T-helper 2 cell treated with Interferon-gamma antibody and Interleukin-4, amounts not matched to agents 5 μg/mL and 100 μg/mL, for 36 hours (primary cell): ENCODE results near the gene FGF13.

Experiments
- DNase-seq: peaks from one replicate; pipeline ENCODE4 v3.0.0; 2021; ENCODE audit warnings: low spot score
- H3K27ac Mint-ChIP-seq: one replicate; pipeline ENCODE4 v1.8.0; 2021; ENCODE audit warnings: mild to moderate bottlenecking, mixed read lengths
- H3K27me3 Mint-ChIP-seq: one replicate; pipeline ENCODE4 v1.8.0; 2021; ENCODE audit warnings: low read depth, mixed read lengths
- H3K36me3 Mint-ChIP-seq: one replicate; pipeline ENCODE4 v1.8.0; 2021; ENCODE audit warnings: low read depth, mixed read lengths
- H3K4me1 Mint-ChIP-seq: one replicate; pipeline ENCODE4 v1.8.0; 2021; ENCODE audit warnings: low read depth, mixed read lengths
- H3K4me3 Mint-ChIP-seq: one replicate; pipeline ENCODE4 v1.8.0; 2022; ENCODE audit warnings: mild to moderate bottlenecking, moderate library complexity, mixed read lengths
- H3K9me3 Mint-ChIP-seq: one replicate; pipeline ENCODE4 v1.8.0; 2021; ENCODE audit warnings: mixed read lengths

Gene FGF13

DNA sequence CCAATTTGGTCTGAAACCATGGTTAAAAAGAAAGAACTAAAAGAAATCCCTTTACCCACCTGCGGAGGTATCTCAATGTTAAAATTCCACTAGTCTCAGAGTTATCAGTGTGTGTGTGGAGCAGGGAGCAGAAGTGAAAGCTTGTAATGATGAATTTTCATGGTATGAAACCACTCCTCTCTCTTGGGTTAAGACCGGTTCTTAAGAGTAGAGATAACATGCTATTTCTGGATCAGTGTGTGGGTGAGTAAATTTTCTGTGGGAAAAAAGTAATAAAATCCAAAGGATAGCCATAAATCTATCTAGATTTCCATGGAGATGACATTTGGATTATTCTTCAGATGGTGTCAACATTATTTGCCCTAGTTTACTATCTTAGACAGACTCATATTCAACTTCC is 3.2 kb downstream of the FGF13 start:
- H3K27ac Mint-ChIP-seq = no peak overlapping the region
- peaks cover 33% of the 10 kb centered on the region for H3K27me3 Mint-ChIP-seq
- no peak for DNase-seq
- H3K4me3 Mint-ChIP-seq = no peak overlapping the region
- no peaks in the 10 kb centered on the region for H3K4me1 Mint-ChIP-seq
- H3K36me3 Mint-ChIP-seq = no peaks in the 10 kb centered on the region
- no peaks in the 10 kb centered on the region for H3K9me3 Mint-ChIP-seq

DNA sequence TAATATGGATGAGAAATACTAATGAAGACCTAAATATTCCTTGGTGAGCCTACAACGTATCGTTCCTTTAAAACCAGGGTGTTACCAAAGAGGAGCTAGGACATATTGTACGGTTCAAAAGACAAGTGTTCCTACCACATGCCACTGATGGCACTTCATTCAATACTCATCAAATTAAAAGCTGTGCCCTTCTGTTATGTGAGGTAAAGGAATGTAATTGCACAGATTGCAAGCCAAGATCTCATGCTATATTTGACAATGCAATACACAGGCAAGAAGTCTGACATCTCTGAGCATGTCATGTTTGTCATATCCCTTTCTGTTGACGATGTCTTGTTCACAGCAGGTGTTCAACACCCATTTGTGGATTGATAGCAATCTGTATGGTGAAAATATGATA is 6.9 kb downstream of the FGF13 start:
- Mint-ChIP-seq H3K4me3 (no peak overlapping the region), H3K27me3 (peaks cover 9% of the 10 kb centered on the region), H3K9me3 (no peaks in the 10 kb centered on the region), H3K4me1 (no peaks in the 10 kb centered on the region), H3K36me3 (no peaks in the 10 kb centered on the region), H3K27ac (no peak overlapping the region)
- no peak for DNase-seq

DNA sequence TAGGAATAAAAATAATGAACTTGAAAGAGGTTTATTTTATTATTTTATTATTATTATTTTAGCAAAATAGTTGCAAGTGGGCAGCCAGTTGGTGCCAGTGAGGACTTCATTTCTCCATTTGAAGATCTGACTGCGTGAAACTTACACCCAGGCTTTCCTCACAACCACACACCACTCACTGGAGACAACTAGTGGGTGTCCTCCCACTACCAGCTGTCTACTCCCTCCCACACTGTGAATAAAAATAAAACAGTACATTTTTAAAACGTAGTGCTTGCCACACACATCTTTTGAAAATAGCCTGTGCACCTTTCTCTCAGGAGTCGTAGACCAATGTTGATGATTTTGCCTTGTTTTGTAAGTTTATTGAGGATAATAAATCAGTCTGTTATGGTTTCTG is 7.4 kb downstream of the FGF13 start:
- DNase-seq = no peak
- peaks cover 6% of the 10 kb centered on the region for H3K27me3 Mint-ChIP-seq
- H3K4me3 Mint-ChIP-seq = no peak overlapping the region
- no peaks in the 10 kb centered on the region for H3K4me1 Mint-ChIP-seq
- no peaks in the 10 kb centered on the region for H3K36me3 Mint-ChIP-seq
- H3K9me3 Mint-ChIP-seq = no peaks in the 10 kb centered on the region
- no peak overlapping the region for H3K27ac Mint-ChIP-seq

DNA sequence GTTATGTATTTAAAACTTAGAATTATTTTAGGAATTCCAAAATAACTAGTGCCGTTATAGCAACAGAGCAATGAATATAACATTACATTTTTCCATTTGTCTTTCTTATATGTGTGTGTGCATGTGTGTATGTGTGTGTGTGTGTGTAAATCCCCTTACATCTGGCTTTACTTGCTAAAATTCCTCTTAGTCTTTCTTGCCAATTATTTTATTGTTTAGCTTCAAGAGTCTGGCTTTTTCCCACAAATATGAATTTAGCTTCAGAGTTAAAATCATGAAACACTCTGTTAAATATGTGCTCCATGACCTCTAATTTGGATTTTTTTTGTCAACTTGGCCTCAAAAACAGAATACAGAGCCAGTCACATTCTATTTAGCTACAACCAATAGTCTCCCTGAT is 18.9 kb downstream of the FGF13 start:
- Mint-ChIP-seq H3K4me1 (no peaks in the 10 kb centered on the region), H3K27me3 (no peaks in the 10 kb centered on the region), H3K27ac (no peak overlapping the region), H3K36me3 (no peaks in the 10 kb centered on the region), H3K4me3 (no peak overlapping the region), H3K9me3 (no peaks in the 10 kb centered on the region)
- DNase-seq = no peak

DNA sequence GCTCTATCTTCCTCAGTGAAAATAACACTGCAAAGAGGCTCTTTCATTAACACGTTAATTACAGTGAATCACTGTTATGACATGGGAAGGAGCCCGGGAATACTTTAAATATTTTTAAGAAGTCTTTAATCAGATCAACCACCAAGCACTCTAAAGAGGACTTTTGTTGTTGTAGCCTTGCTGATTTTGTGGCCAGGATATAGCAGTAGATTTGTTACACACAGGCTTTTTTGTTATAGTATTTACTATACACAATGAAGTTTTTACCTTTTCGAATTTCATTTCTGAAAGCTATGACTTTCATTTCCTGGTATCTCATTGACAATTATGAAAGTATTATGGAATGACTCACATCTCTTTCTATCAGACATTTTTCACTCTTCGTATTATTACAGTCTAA is 20.3 kb downstream of the FGF13 start:
- H3K4me3 Mint-ChIP-seq = no peak overlapping the region
- H3K27me3 Mint-ChIP-seq = no peaks in the 10 kb centered on the region
- no peak overlapping the region for H3K27ac Mint-ChIP-seq
- no peaks in the 10 kb centered on the region for H3K36me3 Mint-ChIP-seq
- no peaks in the 10 kb centered on the region for H3K9me3 Mint-ChIP-seq
- no peaks in the 10 kb centered on the region for H3K4me1 Mint-ChIP-seq
- DNase-seq = no peak

DNA sequence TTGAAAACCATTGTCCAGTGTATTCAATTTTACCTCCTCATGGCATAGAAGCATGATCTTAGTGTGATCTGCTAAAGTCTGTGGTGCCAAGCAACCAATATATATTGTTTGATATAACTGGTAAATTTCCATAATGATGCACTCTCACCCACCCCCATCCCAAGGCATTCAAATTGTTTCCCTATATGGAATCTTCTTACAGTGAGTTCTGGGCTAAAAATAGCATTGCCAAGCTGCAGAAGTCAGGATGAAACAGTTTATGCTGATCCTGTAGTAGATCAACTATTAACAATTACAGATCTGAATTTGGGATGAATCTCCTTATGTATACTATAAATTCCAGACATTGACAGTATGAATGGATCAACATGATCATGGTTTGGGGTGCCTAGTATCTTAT is 20.9 kb downstream of the FGF13 start:
- H3K27me3 Mint-ChIP-seq = no peaks in the 10 kb centered on the region
- no peaks in the 10 kb centered on the region for H3K4me1 Mint-ChIP-seq
- H3K36me3 Mint-ChIP-seq = no peaks in the 10 kb centered on the region
- no peak overlapping the region for H3K27ac Mint-ChIP-seq
- no peak overlapping the region for H3K4me3 Mint-ChIP-seq
- DNase-seq = no peak
- no peaks in the 10 kb centered on the region for H3K9me3 Mint-ChIP-seq

DNA sequence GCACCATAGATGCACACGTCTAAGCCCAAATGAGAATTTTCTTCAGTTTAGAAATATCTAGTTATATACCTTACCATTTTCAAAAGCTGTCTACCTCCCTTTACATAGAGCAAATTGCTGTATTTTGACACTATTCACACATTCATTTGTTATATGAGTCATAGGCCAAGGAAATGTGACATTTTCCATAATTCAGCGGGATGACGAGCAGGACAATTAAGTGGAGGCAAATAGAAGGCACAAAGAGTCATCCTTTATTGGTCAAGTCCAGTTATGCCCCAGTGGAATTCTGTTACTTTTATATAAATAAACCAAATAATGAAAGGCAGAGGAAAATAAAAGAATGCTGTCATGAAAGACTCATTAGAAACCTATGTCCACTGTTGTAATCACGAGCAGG is 27.9 kb downstream of the FGF13 start:
- no peak for DNase-seq
- no peaks in the 10 kb centered on the region for H3K9me3 Mint-ChIP-seq
- no peaks in the 10 kb centered on the region for H3K4me1 Mint-ChIP-seq
- H3K27ac Mint-ChIP-seq = no peak overlapping the region
- H3K4me3 Mint-ChIP-seq = no peak overlapping the region
- no peaks in the 10 kb centered on the region for H3K36me3 Mint-ChIP-seq
- H3K27me3 Mint-ChIP-seq = no peaks in the 10 kb centered on the region

DNA sequence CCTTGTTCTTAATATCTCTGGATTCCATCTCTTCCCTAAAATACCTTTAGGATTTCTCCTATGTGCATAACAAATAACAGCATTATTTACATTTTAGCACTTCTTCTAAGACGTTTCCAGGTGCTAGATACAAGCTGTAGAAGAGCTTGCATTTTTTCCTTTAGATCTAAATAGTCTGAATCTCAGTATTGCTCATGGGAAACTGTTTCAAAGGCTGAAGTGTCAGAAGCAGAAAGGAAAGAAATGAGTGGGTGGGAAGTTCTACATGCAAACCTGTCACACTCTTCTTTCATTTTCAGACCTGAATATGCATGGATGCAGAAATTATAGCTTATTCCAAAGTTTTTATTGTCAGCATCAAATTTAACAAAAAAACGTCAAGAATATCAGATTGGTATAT is 41.8 kb downstream of the FGF13 start:
- Mint-ChIP-seq H3K4me1 (no peaks in the 10 kb centered on the region), H3K9me3 (no peaks in the 10 kb centered on the region), H3K4me3 (no peak overlapping the region), H3K36me3 (no peaks in the 10 kb centered on the region), H3K27me3 (no peaks in the 10 kb centered on the region), H3K27ac (no peak overlapping the region)
- no peak for DNase-seq

DNA sequence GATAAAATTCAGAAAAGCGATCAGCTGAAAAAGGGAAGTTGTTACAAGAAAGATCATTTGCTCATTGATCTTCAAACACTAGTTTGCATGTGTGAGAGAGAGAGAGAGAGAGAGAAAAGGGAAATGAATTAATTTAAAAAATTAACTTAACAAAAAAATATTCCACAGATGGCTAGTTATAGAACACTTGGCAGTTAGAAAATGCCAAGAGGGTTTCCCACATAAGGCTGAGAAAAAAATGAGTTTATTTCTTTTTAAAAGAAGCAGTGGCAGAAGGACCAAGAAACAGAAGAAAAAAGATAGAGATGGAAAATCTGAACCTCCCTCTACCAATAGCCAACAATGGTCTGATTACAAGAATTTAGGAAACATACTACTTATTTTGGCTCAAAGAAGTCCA is 47.1 kb downstream of the FGF13 start:
- Mint-ChIP-seq H3K4me3 (no peak overlapping the region), H3K27me3 (no peaks in the 10 kb centered on the region), H3K9me3 (no peaks in the 10 kb centered on the region), H3K27ac (no peak overlapping the region), H3K4me1 (no peaks in the 10 kb centered on the region), H3K36me3 (no peaks in the 10 kb centered on the region)
- no peak for DNase-seq

DNA sequence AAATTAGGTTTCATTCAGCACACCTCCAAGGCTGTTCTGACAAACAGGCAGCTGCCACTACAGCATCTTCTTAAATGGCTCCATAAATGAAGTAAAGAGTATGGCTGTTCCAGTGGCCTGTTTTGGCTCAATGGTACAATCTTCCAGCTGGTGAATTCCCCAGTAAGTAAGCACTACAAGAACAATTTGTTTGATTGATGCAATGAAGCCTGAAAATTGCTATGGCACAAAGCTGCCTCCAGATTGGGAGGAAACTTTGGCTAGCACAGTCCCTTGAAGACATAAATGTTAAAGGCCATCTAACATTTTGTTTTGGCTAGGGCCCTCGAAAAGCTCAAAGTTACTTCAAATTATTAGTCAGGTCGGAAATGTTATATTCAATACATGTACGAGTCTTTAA is 47.5 kb downstream of the FGF13 start:
- DNase-seq = no peak
- Mint-ChIP-seq H3K4me3 (no peak overlapping the region), H3K27me3 (no peaks in the 10 kb centered on the region), H3K36me3 (no peaks in the 10 kb centered on the region), H3K27ac (no peak overlapping the region), H3K9me3 (no peaks in the 10 kb centered on the region), H3K4me1 (no peaks in the 10 kb centered on the region)

DNA sequence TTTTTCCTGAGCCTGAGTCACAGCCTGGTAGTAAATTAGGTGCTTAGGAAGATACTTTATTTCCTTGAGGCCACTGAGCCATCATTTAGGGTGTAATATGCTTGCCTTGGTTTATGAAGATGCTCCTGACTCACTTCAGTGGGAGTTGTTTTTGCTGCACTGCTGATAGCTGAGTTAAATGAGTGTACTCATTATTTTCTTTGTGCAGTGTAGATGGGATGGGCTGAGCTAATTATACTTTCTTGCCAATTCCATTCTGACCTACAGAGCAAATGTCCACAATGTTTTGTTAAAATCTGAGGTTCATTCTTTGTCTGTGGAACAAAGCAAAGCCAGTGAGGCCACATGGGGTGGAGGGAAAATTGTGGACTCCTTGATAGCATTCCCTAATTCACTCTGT is 60.0 kb downstream of the FGF13 start:
- H3K36me3 Mint-ChIP-seq = no peaks in the 10 kb centered on the region
- no peaks in the 10 kb centered on the region for H3K4me1 Mint-ChIP-seq
- no peak overlapping the region for H3K27ac Mint-ChIP-seq
- DNase-seq = no peak
- no peak overlapping the region for H3K4me3 Mint-ChIP-seq
- no peaks in the 10 kb centered on the region for H3K9me3 Mint-ChIP-seq
- no peaks in the 10 kb centered on the region for H3K27me3 Mint-ChIP-seq

DNA sequence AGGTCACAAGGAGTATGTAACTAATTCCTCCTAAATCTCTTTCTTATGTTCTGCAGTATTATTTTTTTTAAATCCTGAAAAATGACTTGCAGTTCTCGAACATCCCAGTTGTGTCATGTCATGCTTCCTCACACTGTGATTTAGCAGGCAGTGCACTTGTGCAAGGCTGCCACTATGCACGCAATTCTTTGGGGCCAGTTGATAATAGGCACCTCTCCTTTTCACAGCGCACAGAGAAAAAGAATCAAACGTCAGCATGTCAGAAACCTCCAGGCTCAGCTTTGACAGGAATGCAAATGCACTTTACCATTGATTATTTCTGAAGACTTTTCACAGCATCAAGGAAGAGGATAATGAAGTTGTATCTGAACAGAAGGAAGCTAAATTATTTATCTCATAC is 62.9 kb downstream of the FGF13 start:
- Mint-ChIP-seq H3K4me3 (no peak overlapping the region), H3K27me3 (no peaks in the 10 kb centered on the region), H3K27ac (no peak overlapping the region), H3K9me3 (no peaks in the 10 kb centered on the region), H3K4me1 (no peaks in the 10 kb centered on the region), H3K36me3 (no peaks in the 10 kb centered on the region)
- no peak for DNase-seq

DNA sequence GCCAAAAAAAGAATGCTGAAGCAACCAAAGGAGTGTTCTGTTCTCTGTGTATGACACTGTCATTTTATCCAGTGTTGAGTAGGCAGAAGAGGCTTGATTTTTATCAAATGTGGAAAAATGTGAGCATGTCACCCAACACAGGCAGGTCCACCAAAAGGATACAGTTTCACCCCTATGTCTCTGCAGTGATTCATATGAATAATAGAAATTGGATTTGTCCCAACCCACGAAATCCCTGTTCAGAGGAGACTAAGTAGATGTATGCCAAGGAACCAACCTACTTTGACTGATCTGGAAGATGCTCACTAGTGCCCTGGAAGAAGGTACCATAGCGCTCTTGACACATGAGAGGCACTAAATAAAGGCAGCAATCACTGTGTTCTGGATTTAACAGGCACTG is 72.5 kb downstream of the FGF13 start:
- no peak overlapping the region for H3K4me3 Mint-ChIP-seq
- H3K9me3 Mint-ChIP-seq = no peaks in the 10 kb centered on the region
- H3K27me3 Mint-ChIP-seq = no peaks in the 10 kb centered on the region
- no peaks in the 10 kb centered on the region for H3K4me1 Mint-ChIP-seq
- no peak for DNase-seq
- no peak overlapping the region for H3K27ac Mint-ChIP-seq
- no peaks in the 10 kb centered on the region for H3K36me3 Mint-ChIP-seq
